ENCODE measurements around the gene HDGFL2. TPM values are rescaled to one million over a fixed set of nuclear protein-coding genes. Genes with fewer than 3 reads are reported as not detected.

The HDGFL2 gene
- total and polyA plus RNA-seq, 2 donors (not counting 1 experiment from before 2014, with no cell fraction given), result 19.5 to 51.2 TPM

GRCh38 chr19:4494691-4495064, 22.6 kb downstream of the HDGFL2 start:
- Histone ChIP-seq H4K20me1 (ENCODE audit: control insufficient read depth, extremely low read depth, insufficient read depth, low read length) (no peaks in the 10 kb centered on the region), H3K79me2 (ENCODE audit: control insufficient read depth, insufficient read depth, low read length) (no peaks in the 10 kb centered on the region), H3K4me3 (replicated peaks in 1 of 4; ENCODE audit: control extremely low read depth in 1 of 4, insufficient read depth in 1 of 4, low read depth in 3 of 4, low read length in 4 of 4) (no peak overlapping the region), H2AFZ (ENCODE audit: low read length) (no peak overlapping the region), H3K27ac (ENCODE audit: insufficient read depth, low read length) (no peak overlapping the region), H3K27me3 (ENCODE audit: control insufficient read depth, insufficient read depth, low read length) (no peaks in the 10 kb centered on the region), H3K9ac (ENCODE audit: insufficient read depth, low read length) (no peak overlapping the region), H3K4me2 (ENCODE audit: extremely low read depth, insufficient read depth, low read length) (no peak overlapping the region), H3K9me3 (ENCODE audit: control insufficient read depth, insufficient read depth, low read depth, low read length) (no peaks in the 10 kb centered on the region), H3K36me3 (ENCODE audit: control insufficient read depth, insufficient read depth, low read length) (peaks cover 35% of the 10 kb centered on the region), H3K4me1 (ENCODE audit: control insufficient read depth, extremely low read depth, insufficient read depth, low read length) (no peaks in the 10 kb centered on the region)
- DNase-seq (ENCODE audit: low read depth in 2 of 2), result no peak
- TF ChIP-seq EZH2 (IDR thresholded peaks at IDR 0.05; ENCODE audit: low read length, missing control alignments) (no peak), CTCF (conservative IDR thresholded peaks at IDR 0.05 in 1 of 2, IDR thresholded peaks at IDR 0.05 in 1 of 2; ENCODE audit: low read depth in 1 of 2, low read length in 2 of 2) (no peak)

- Histone ChIP-seq H3K4me2 (ENCODE audit: extremely low read depth, insufficient read depth, low read length) (no peak overlapping the region), H3K36me3 (ENCODE audit: control insufficient read depth, insufficient read depth, low read length) (peaks cover 36% of the 10 kb centered on the region), H3K9me3 (ENCODE audit: control insufficient read depth, insufficient read depth, low read depth, low read length) (no peaks in the 10 kb centered on the region), H2AFZ (ENCODE audit: low read length) (no peak overlapping the region), H3K4me3 (replicated peaks in 1 of 4; ENCODE audit: control extremely low read depth in 1 of 4, insufficient read depth in 1 of 4, low read depth in 3 of 4, low read length in 4 of 4) (no peak overlapping the region), H3K4me1 (ENCODE audit: control insufficient read depth, extremely low read depth, insufficient read depth, low read length) (no peaks in the 10 kb centered on the region), H3K79me2 (ENCODE audit: control insufficient read depth, insufficient read depth, low read length) (no peaks in the 10 kb centered on the region), H3K9ac (ENCODE audit: insufficient read depth, low read length) (no peak overlapping the region), H4K20me1 (ENCODE audit: control insufficient read depth, extremely low read depth, insufficient read depth, low read length) (no peaks in the 10 kb centered on the region), H3K27me3 (ENCODE audit: control insufficient read depth, insufficient read depth, low read length) (no peaks in the 10 kb centered on the region), H3K27ac (ENCODE audit: insufficient read depth, low read length) (no peak overlapping the region)
- TF ChIP-seq CTCF (conservative IDR thresholded peaks at IDR 0.05 in 1 of 2, IDR thresholded peaks at IDR 0.05 in 1 of 2; ENCODE audit: low read depth in 1 of 2, low read length in 2 of 2) (no peak), EZH2 (IDR thresholded peaks at IDR 0.05; ENCODE audit: low read length, missing control alignments) (no peak)
- no peak for DNase-seq (ENCODE audit: low read depth in 2 of 2)
These were observed 23.4 kb downstream of the HDGFL2 start for GRCh38 chr19:4495471-4495870.

GRCh38 chr19:4496304-4496703, 24.2 kb downstream of the HDGFL2 start:
- H3K9ac ChIP-seq (ENCODE audit: insufficient read depth, low read length), result no peak overlapping the region
- DNase-seq (ENCODE audit: low read depth in 2 of 2), result no peak
- H3K79me2 ChIP-seq (ENCODE audit: control insufficient read depth, insufficient read depth, low read length), result no peaks in the 10 kb centered on the region
- no peaks in the 10 kb centered on the region for H3K9me3 ChIP-seq (ENCODE audit: control insufficient read depth, insufficient read depth, low read depth, low read length)
- no peaks in the 10 kb centered on the region for H4K20me1 ChIP-seq (ENCODE audit: control insufficient read depth, extremely low read depth, insufficient read depth, low read length)
- no peak overlapping the region for H3K27ac ChIP-seq (ENCODE audit: insufficient read depth, low read length)
- H3K4me3 ChIP-seq (replicated peaks in 1 of 4; ENCODE audit: control extremely low read depth in 1 of 4, insufficient read depth in 1 of 4, low read depth in 3 of 4, low read length in 4 of 4), result no peak overlapping the region
- no peak overlapping the region for H2AFZ ChIP-seq (ENCODE audit: low read length)
- no peaks in the 10 kb centered on the region for H3K4me1 ChIP-seq (ENCODE audit: control insufficient read depth, extremely low read depth, insufficient read depth, low read length)
- H3K36me3 ChIP-seq (ENCODE audit: control insufficient read depth, insufficient read depth, low read length), result peaks cover 38% of the 10 kb centered on the region
- H3K27me3 ChIP-seq (ENCODE audit: control insufficient read depth, insufficient read depth, low read length), result no peaks in the 10 kb centered on the region
- H3K4me2 ChIP-seq (ENCODE audit: extremely low read depth, insufficient read depth, low read length), result no peak overlapping the region
- TF ChIP-seq EZH2 (IDR thresholded peaks at IDR 0.05; ENCODE audit: low read length, missing control alignments), result no peak
- no peak for TF ChIP-seq CTCF (conservative IDR thresholded peaks at IDR 0.05 in 1 of 2, IDR thresholded peaks at IDR 0.05 in 1 of 2; ENCODE audit: low read depth in 1 of 2, low read length in 2 of 2)
